Stimulated activated CD4-positive, alpha-beta T cell treated with anti-CD3 and anti-CD28 coated beads, Interleukin-2, amount 100 ng/mL, for 24 hours (primary cell): ENCODE results near the gene ARMC3.

Experiments
- DNase-seq, 2 donors: peaks; one replicate each; pipeline ENCODE4 v3.0.0-alpha.2; 2020

The ARMC3 gene

DNA sequence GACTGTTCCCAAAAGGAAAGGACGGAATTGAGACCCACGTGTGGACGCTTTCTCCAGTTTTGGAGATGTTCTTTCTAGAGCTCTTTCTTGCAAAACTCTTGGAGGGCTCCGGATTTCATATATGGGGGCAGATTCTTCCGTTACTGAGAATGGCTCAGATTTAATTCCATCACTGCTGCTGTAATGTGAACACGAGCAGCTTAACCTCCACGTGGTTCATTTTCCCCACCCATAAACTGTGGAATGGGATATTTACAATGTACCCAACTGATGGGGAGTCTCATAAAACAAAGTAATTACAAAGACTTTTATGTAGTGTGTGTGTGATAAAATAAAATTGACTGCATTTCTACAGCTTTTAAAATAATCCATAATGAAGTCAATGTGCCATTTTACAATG, 152.4 kb downstream of the ARMC3 start:
- DNase-seq = no peak

DNA sequence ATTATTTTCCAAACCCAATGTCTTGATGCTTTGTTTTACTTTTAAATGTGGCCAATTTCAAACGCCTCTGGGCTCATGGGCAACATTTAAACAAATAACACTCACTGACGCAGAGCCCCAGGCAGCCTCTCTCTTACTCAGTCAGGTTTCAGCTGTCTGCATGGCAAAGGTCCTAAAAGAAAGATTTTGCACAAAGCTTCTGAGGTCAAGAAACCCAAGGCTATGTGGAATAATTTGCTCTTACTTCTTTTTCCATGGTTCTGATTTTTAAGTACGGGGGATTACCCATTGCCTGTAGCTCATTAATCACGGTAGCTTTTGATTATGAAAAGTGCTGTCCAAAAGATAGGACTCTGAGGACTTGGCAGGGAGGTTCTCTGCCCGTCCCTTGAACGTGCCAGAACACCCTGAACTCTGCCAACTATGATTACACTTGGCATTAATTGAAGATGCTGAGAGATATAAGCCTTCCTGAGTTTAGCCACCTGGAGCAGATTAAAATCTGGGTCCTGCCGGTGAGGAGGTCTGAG, 153.4 kb downstream of the ARMC3 start:
- no peak for DNase-seq

DNA sequence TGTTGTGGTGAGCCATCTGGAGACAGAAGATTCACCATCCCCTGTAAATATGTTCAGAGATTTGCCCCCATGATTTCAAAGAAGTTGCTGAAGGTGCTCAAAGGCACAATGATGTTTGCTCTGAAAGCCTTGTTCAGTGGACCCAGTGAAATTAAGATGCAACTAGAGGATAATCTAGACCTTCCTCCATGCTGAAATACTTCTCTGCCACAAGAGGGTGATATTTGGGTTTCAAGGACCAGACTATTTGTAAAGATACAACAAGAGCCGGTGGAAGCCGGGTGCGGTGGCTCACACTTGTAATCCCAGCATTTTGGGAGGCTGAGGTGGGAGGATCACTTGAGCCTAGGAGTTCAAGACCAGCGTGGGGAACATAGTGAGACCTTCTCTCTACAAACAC, 154.0 kb downstream of the ARMC3 start:
- DNase-seq = no peak
